Measurements from ENCODE around the gene KDM3B. TPM values are rescaled to one million over a fixed set of nuclear protein-coding genes. Genes with fewer than 3 reads are reported as not detected.
"Not testable (repeated sequence)": the region's sequence is repeated elsewhere in the genome, so short reads cannot be mapped to it uniquely, and the experiment has no call there.

Gene KDM3B
- total RNA-seq, 2 experiments from 2014 or later: 38.8 to 39.4 TPM

- ChIA-PET CTCF (interaction anchor here (1.0 to 2.7 kb wide), 3 partner anchors 12 to 24 kb away, joined by 3 to 10 read pairs (median 4); partner anchors contain the start of gene KDM3B), POLR2A (no interaction called here)
Measured at GRCh38 chr5:138369706-138370105, 17.2 kb downstream of the KDM3B start.

DNA sequence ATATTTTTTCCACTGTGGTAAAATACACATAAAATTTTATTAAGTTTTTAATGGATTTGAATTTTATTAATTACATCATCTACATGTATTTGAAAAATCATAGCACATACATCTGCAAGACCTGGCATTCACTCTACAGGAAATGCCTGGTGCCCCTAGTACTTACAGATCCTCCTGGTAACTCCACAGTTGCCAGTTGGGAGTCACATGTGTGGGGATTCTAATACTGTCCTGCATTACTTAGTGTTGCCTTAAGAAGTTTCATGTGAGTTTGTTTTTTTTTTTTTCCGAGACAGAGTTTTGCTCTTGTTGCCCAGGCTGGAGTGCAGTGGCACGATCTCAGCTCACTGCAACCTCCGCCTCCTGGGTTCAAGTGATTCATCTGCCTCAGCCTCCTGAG, 18.1 kb downstream of the KDM3B start:
- POLR2A ChIA-PET: no interaction called here
- CTCF ChIA-PET: interaction anchor here (1.0 to 2.7 kb wide), 2 partner anchors 18 to 25 kb away, joined by 3 to 10 read pairs; partner anchors contain the start of gene KDM3B

GRCh38 chr5:138371454-138371853, 19.0 kb downstream of the KDM3B start:
- CTCF ChIA-PET: interaction anchor here (1.2 to 2.7 kb wide), 3 partner anchors 16 to 78 kb away, joined by 4 to 12 read pairs (median 5); partner anchors contain the start of gene KDM3B
- POLR2A ChIA-PET: no interaction called here

DNA sequence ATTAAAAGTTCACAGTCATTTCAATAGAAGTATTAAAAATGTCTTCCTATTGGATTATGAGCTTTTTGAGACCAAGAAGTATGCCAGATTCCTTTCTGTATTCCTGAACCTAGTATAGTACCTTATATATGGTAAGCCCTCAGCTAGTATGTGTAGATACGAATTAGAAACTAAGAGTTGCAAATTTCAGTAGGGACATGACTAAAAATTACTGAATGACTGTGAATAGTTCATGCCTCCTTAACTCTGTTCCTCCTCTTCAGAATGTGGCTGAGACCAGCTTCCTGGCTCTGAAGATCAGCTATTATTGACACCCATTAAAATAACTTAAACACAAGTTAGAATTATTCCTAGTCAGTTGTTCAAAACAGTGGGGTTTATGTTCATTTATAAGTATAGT, 19.7 kb downstream of the KDM3B start:
- ChIA-PET CTCF (interaction anchor here (0.6 to 2.7 kb wide), 6 partner anchors 17 to 207 kb away, joined by 3 to 12 read pairs (median 4); partner anchors contain the start of gene KDM3B), POLR2A (interaction anchor here (0.6 kb wide), 1 partner anchor 19 kb away, joined by 3 read pairs; no protein-coding TSS in a partner anchor)

DNA sequence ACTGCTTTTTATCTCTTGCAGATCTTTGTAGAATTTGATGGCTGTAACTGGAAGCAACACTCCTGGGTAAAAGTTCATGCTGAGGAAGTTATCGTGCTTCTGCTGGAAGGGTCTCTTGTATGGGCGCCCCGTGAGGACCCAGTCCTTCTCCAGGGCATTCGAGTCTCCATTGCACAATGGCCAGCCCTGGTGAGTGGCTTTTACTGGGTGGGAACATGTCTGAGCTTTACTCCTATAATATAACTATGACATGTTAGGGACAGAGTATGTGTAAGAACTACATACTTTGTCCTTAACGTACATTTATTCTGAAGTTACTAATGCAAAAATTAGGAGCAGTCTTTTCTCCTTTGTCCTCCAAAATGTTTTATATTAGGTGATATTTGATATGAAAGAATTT, 20.2 kb downstream of the KDM3B start:
- ChIA-PET CTCF (interaction anchor here (0.6 to 2.7 kb wide), 5 partner anchors 17 to 77 kb away, joined by 4 to 12 read pairs (median 5); partner anchors contain the start of gene KDM3B), POLR2A (no interaction called here)

- POLR2A ChIA-PET: interaction anchor here (0.7 kb wide), 1 partner anchor 148 kb away, joined by 3 read pairs; no protein-coding TSS in a partner anchor
- CTCF ChIA-PET: no interaction called here
Measured at GRCh38 chr5:138382347-138382746, 29.9 kb downstream of the KDM3B start.

DNA sequence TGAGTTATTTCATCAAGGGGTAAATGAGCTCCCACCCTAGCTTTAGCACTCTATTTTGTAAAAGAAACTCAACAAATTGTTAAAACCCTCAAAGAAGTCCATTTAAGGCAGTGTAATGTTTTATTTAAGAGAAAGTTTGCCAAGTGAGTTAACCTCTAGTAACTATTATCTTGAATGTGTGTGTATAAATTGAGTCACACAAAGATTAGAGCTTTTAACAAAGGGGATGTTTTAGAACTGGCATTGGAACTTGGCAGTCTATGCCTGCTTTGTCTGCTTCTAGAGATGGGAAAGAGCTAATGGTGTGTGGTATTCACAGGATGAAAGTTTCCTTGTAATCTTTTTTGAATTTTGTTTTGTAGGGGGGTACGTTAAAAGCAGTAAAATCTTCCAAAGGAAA, 33.2 kb downstream of the KDM3B start:
- ChIA-PET CTCF (no interaction called here), POLR2A (interaction anchor here (0.9 kb wide), 1 partner anchor 32 kb away, joined by 3 read pairs; no protein-coding TSS in a partner anchor)

GRCh38 chr5:138386290-138386689, 33.8 kb downstream of the KDM3B start:
- ChIA-PET CTCF (no interaction called here), POLR2A (interaction anchor here (0.9 kb wide), 1 partner anchor 33 kb away, joined by 3 read pairs; no protein-coding TSS in a partner anchor)

DNA sequence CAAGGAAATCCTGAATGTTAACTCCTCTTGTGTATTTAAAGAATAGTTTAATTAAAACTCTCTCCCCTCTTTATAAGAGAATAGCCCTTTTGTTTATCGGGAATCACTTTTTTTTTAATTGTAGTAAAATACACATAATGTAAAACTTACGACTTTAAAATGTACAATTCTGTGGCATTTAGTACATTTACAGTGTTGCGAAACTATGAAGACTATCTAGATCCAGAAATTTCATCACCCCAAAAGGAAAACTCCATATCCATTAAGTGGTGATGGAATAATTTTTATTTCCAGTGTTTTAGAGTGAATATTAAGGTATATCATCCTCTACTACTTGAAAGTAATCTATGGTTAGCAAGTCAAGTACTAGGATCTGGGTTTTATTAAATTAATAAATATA, 36.8 kb downstream of the KDM3B start:
- ChIA-PET POLR2A (no interaction called here), CTCF (no interaction called here)

- POLR2A ChIA-PET, CTCF ChIA-PET: not testable (repeated sequence)
Measured at GRCh38 chr5:138389911-138390310, 37.4 kb downstream of the KDM3B start.

DNA sequence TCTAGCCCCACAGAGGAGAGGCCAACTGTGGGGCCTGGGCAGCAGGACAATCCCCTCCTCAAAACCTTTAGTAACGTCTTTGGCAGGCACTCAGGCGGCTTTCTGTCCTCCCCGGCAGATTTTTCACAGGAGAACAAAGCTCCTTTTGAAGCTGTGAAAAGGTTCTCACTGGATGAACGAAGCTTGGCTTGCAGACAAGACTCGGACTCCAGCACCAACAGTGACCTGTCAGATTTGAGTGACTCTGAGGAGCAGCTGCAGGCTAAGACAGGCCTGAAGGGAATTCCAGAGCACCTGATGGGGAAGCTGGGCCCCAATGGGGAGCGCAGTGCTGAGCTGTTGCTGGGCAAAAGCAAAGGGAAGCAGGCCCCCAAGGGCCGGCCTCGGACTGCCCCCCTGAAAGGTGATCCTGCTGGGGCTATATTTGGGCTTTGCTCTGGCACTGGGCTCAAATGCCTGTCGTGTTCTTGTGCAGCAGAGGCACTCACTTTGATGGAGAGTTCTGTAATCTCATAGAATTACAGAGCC, 39.4 kb downstream of the KDM3B start:
- POLR2A ChIA-PET: no interaction called here
- CTCF ChIA-PET: no interaction called here

DNA sequence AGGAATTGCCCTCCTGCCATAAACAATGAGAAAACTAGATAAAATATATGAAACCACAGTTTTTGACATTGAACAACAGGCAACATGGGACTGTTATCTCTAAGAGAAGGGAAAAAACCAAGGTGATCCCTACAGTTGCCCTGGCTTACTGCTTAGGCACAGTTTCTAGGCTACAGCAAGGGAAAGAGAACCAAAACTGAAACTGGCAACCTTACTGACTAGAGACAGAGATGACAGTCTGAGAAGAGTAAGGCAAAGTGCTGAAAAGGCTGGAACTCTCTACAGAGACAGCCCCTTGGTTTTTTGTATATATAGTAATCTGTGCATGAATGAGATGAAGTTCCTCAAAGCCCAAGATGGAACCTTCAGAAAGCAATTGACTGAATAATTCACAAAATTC, 50.2 kb downstream of the KDM3B start:
- ChIA-PET POLR2A (no interaction called here), CTCF (no interaction called here)

DNA sequence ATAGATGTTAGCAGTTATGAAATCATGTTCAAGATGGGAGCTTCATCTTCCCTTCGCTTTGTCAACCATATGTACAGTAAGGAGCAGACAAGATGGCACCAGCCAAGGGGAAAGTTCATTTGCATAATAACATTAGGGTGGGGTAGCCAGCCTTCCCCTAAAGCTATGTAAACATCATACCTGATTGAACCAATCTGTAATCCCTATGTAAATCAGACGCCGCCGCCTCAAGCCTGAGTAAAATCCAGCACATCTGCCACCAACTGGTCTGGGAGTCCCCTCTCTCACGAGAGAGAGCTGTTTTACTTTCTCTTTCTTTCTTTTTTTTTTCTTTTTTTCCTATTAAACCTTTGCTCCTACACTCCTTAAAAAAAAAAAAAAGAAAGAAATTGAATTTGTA, 55.5 kb downstream of the KDM3B start:
- ChIA-PET CTCF (interaction anchor here (0.9 to 1.2 kb wide), 3 partner anchors 53 to 275 kb away, joined by 3 to 5 read pairs (median 4); no protein-coding TSS in a partner anchor), POLR2A (no interaction called here)

- ChIA-PET POLR2A (interaction anchor here (0.6 kb wide), 1 partner anchor 245 kb away, joined by 4 read pairs; no protein-coding TSS in a partner anchor), CTCF (interaction anchor here (1.5 to 1.9 kb wide), 3 partner anchors 39 to 59 kb away, joined by 5 to 8 read pairs (median 6); partner anchors contain the start of gene KDM3B)
Measured at GRCh38 chr5:138410996-138411640, 58.6 kb downstream of the KDM3B start.

- CTCF ChIA-PET: no interaction called here
- POLR2A ChIA-PET: no interaction called here
Measured at GRCh38 chr5:138418444-138418843, 66.0 kb downstream of the KDM3B start.

- CTCF ChIA-PET: interaction anchor here (0.8 kb wide), 1 partner anchor 78 kb away, joined by 3 read pairs; no protein-coding TSS in a partner anchor
Measured at GRCh38 chr5:138425079-138425478, 72.6 kb downstream of the KDM3B start.

DNA sequence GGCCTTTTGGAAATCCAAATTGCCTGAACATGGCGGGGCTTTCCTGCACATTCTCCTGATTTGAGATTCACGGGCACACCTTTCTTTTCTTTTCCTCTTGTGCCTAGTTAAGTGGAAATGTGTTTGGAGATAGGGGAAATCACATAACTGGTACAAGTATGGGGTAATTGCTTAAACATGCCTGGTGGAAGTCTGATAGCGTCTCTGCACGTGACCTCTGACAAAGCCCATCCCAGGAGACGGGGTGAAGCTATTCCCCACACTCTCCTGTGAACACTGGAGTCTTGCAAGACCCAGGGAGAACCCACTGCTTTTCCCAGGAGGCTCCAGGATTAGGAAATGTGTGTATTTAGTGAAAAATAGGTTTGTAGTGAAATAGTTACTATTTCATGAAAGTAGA, 83.5 kb downstream of the KDM3B start:
- ChIA-PET CTCF (interaction anchor here (1.7 kb wide), 1 partner anchor 14 kb away, joined by 7 read pairs; no protein-coding TSS in a partner anchor), POLR2A (no interaction called here)

More at GRCh38 chr5:138425079-138425478, 72.6 kb downstream of the KDM3B start:
- POLR2A ChIA-PET: no interaction called here

DNA sequence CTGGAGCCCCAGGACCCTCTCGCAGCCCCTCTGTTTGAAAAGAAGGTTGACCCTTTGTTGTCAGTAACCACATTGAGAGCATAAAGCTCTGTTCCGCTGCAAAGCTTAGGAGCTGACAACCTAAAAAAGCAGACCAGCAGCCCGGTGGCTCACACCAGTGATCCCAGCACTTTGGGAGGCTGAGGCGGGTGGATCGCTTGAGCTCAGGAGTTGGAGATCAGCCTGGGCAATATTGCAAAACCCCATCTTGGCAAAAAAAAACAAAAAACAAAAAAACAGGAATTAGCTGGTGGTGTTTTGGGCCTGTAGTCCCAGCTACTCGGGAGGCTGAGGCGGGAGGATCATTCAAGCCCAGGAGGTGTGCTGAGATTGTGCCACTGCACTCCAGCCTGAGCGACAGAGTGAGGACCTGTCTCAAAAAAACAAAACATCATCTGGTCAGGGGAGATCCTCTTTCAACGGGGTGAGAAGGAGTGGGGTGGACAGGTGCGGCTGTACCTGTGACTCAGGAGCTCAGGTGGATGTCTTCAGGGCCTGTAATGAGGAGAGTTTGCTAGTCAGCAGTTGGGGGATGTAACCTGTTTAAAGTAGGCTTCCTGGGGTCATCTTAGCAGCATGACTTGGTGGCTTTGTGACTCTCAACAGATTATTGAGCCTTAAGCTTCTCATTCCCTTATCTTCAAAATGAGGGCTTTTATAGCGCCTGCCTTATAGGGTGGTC, 85.7 kb downstream of the KDM3B start:
- ChIA-PET CTCF (interaction anchor here (0.6 to 1.5 kb wide), 5 partner anchors 12 to 241 kb away, joined by 3 to 13 read pairs (median 3); partner anchors contain the start of gene EGR1), POLR2A (interaction anchor here (0.6 to 1.2 kb wide), 4 partner anchors 11 to 133 kb away, joined by 3 to 5 read pairs (median 4); partner anchors contain the start of gene FAM53C)

GRCh38 chr5:138438724-138439476, 86.4 kb downstream of the KDM3B start, which contains the start of gene REEP2:
REEP2 (plus strand) TSS chr5:138439057; CDS start chr5:138439209, 152 bp downstream.
- CTCF ChIA-PET: interaction anchor here (1.2 to 4.2 kb wide), 4 partner anchors 11 to 203 kb away, joined by 3 to 21 read pairs (median 8); partner anchors contain the start of gene EGR1
- POLR2A ChIA-PET: interaction anchor here (1.2 kb wide), 2 partner anchors 10 to 101 kb away, joined by 3 read pairs; partner anchors contain the start of gene FAM53C
